Natural killer cell (primary cell): ENCODE measurements around the gene ESYT2. TPM values are rescaled to one million over a fixed set of nuclear protein-coding genes. Genes with fewer than 3 reads are reported as not detected.

Experiments
- ATAC-seq, 3 donors: fragments of 150-1000 bp in 2 of 3; fragments of 200-7000 bp in 1 of 3; cut with Tn5 transposase; 1 replicate in 1 of 3; 2 replicates in 2 of 3; pipeline ENCODE4 v1.10.0; 2021; ENCODE audit warnings: mild to moderate bottlenecking in 2 of 3, moderate library complexity in 2 of 3
- DNase-seq, 2 donors: peaks; one replicate each; pipeline versions ENCODE4 v3.0.0 to v3.0.0-alpha.2; 2013 to 2021; ENCODE audit warnings: mixed read lengths in 1 of 2
- H3K27ac ChIP-seq: one replicate; pipeline ENCODE4 v1.5.1; 2013; ENCODE audit warnings: mild to moderate bottlenecking, low read length
- H3K27me3 ChIP-seq: one replicate; pipeline ENCODE4 v1.6.1; 2013; ENCODE audit warnings: low read length; ENCODE audit not compliant: control insufficient read depth, insufficient read depth
- H3K36me3 ChIP-seq: one replicate; pipeline ENCODE4 v1.6.1; 2013; ENCODE audit warnings: low read length; ENCODE audit not compliant: control insufficient read depth, insufficient read depth
- H3K4me1 ChIP-seq: one replicate; pipeline ENCODE4 v1.6.1; 2013; ENCODE audit warnings: low read length; ENCODE audit not compliant: control insufficient read depth, insufficient read depth
- H3K4me3 ChIP-seq: one replicate; pipeline ENCODE4 v1.5.1; 2013; ENCODE audit warnings: low read length
- H3K9me3 ChIP-seq: one replicate; pipeline ENCODE4 v1.6.1; 2013; ENCODE audit warnings: low read length; ENCODE audit not compliant: control insufficient read depth, insufficient read depth
- H3K27ac Mint-ChIP-seq, 2 donors: one replicate each; pipeline ENCODE4 v1.8.0; 2022; ENCODE audit warnings: mild to moderate bottlenecking in 2 of 2, mixed read lengths in 2 of 2, moderate library complexity in 1 of 2
- H3K27me3 Mint-ChIP-seq, 2 donors: one replicate each; pipeline ENCODE4 v1.8.0; 2022; ENCODE audit warnings: low read depth in 2 of 2, mixed read lengths in 2 of 2
- H3K36me3 Mint-ChIP-seq: one replicate; pipeline ENCODE4 v1.8.0; 2022; ENCODE audit warnings: mixed read lengths
- H3K4me1 Mint-ChIP-seq, 2 donors: one replicate each; pipeline ENCODE4 v1.8.0; 2022; ENCODE audit warnings: mixed read lengths in 2 of 2
- H3K4me3 Mint-ChIP-seq: one replicate; pipeline ENCODE4 v1.8.0; 2022; ENCODE audit warnings: mild to moderate bottlenecking, moderate library complexity, mixed read lengths
- H3K9me3 Mint-ChIP-seq, 2 donors: one replicate each; pipeline ENCODE4 v1.8.0; 2022; ENCODE audit warnings: mixed read lengths in 2 of 2
- WGBS: methylation state at CpG from one replicate; pipeline ENCODE4 v1.1.7; 2013; ENCODE audit warnings: missing lambda C conversion rate; ENCODE audit not compliant: insufficient coverage; 5-methylcytosine and 5-hydroxymethylcytosine counted together
- intact Hi-C: fragments of 100-400 bp; cut with micrococcal nuclease; formaldehyde crosslinking; loops from one replicate; pipeline ENCODE4 v1.14.2; 2022
- total RNA-seq, 4 donors: library from RNA; stranded (reverse); fragments of 120-200 nt in 1 of 4; gene quantifications; one replicate each; pipeline versions ENCODE4 v1.2.3 to v1.2.4, GENCODE V29; 2013 to 2022
- TF ChIP-seq, protein P1 (sequence below): fragments of 200-600 bp; IDR thresholded peaks from one replicate; pipeline ENCODE4 v1.8.0; 2022; ENCODE audit warnings: antibody characterized with exemption

Gene ESYT2
- total RNA-seq, 3 donors from 2014 or later (not counting 1 experiment from before 2014, with no cell fraction given), result 137 to 163 (median 160) TPM

DNA sequence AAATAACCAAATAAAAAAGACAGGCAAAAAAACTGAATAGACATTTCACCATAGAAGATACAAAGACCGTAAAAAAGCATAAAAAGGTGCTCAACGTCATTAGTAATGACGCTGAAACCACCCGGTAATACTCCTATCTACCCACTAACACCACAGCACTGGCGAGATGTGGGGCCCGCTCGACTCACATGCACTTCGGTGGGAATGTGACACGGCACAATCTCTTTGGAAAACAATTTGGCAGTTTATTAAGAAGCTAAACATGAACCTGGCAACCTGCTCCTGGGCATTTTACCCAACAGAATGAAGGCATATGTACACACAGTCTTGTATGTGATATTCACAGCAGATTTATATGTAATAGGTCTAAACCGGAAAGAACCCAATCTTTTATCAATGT lies 81.9 kb downstream of the ESYT2 start:
- Histone ChIP-seq H3K4me3 (no peak overlapping the region), H3K4me1 (no peaks in the 10 kb centered on the region), H3K27ac (no peak overlapping the region), H3K27me3 (no peaks in the 10 kb centered on the region), H3K9me3 (no peaks in the 10 kb centered on the region), H3K36me3 (peaks cover 69% of the 10 kb centered on the region)
- WGBS, result 97% methylated on average over 9 of the region's 10 CpGs
- Mint-ChIP-seq H3K36me3 (peaks cover 18% of the 10 kb centered on the region), H3K27me3 (no peaks in the 10 kb centered on the region), H3K9me3 (no peaks in the 10 kb centered on the region), H3K4me3 (no peak overlapping the region), H3K4me1 (peaks cover 5 to 6% of the 10 kb centered on the region in 2 donors), H3K27ac (no peak overlapping the region)
- ATAC-seq (no peak), DNase-seq (no peak)
- TF ChIP-seq, protein P1, sequence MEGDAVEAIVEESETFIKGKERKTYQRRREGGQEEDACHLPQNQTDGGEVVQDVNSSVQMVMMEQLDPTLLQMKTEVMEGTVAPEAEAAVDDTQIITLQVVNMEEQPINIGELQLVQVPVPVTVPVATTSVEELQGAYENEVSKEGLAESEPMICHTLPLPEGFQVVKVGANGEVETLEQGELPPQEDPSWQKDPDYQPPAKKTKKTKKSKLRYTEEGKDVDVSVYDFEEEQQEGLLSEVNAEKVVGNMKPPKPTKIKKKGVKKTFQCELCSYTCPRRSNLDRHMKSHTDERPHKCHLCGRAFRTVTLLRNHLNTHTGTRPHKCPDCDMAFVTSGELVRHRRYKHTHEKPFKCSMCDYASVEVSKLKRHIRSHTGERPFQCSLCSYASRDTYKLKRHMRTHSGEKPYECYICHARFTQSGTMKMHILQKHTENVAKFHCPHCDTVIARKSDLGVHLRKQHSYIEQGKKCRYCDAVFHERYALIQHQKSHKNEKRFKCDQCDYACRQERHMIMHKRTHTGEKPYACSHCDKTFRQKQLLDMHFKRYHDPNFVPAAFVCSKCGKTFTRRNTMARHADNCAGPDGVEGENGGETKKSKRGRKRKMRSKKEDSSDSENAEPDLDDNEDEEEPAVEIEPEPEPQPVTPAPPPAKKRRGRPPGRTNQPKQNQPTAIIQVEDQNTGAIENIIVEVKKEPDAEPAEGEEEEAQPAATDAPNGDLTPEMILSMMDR, result no peak
- intact Hi-C loops, result no loop called here

DNA sequence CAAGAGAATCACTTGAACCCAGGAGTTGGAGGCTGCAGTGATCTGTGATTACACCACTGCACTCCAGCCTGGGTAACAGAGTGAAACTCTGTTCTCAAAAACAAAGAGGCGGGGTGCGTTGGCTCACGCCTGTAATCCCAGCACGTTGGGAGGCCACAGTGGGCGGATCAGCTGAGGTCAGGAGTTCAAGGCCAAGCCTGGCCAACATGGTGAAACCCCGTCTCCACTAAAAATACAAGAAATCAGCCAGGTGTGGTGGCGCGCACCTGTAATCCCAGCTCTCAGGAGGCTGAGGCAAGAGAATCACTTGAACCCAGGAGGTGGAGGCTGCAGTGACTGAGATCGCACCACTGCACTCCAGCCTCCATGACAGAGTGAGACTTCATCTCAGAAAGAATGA lies 82.4 kb downstream of the ESYT2 start:
- peaks cover 74% of the 10 kb centered on the region for H3K36me3 ChIP-seq
- Mint-ChIP-seq H3K36me3 (peaks cover 18% of the 10 kb centered on the region), H3K4me3 (no peak overlapping the region), H3K27me3 (no peaks in the 10 kb centered on the region), H3K27ac (no peak overlapping the region), H3K9me3 (no peaks in the 10 kb centered on the region), H3K4me1 (peaks cover 5 to 6% of the 10 kb centered on the region in 2 donors)
- H3K27me3 ChIP-seq, result no peaks in the 10 kb centered on the region
- TF ChIP-seq, protein P1, result no peak
- no peaks in the 10 kb centered on the region for H3K9me3 ChIP-seq
- no peaks in the 10 kb centered on the region for H3K4me1 ChIP-seq
- ATAC-seq (no peak), DNase-seq (no peak)
- no peak overlapping the region for H3K27ac ChIP-seq
- intact Hi-C loops, result no loop called here
- H3K4me3 ChIP-seq, result no peak overlapping the region
- 95% methylated on average over 9 of the region's 9 CpGs for WGBS

DNA sequence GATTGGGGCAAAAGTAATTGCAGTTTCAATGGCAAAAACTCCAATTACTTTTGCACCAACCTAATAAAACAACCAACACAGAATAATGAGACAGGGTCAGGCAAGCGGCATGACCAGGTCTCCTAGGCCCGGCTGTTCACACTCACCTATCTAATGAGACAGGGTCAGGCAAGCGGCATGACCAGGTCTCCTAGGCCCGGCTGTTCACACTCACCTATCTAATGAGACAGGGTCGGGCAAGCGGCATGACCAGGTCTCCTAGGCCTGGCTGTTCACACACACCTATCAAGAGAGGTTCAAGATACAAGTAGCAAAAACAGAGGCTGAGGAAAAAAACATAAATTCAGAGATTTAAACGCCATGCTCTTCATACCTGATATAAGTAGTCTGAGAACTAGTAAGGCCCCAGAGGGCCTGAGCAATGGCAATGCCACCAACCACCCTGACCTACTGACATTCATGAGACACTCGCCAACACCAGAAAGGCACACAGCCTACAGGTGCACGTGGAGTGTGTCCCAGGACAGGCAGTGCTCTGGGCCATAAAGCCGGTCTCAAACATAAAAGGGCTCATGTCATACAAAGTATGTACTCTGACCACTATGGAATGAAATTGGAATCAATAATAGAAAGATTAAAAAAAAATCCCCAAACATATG lies 84.1 kb downstream of the ESYT2 start:
- no peaks in the 10 kb centered on the region for H3K9me3 ChIP-seq
- intact Hi-C loops, result no loop called here

More for the DNA sequence above, 84.1 kb downstream of the ESYT2 start:
- ATAC-seq, result no peak
- H3K27me3 Mint-ChIP-seq, result no peaks in the 10 kb centered on the region
- Histone ChIP-seq H3K27ac (no peak overlapping the region), H3K36me3 (peaks cover 85% of the 10 kb centered on the region), H3K4me3 (no peak overlapping the region), H3K27me3 (no peaks in the 10 kb centered on the region), H3K4me1 (peaks cover 5% of the 10 kb centered on the region)
- H3K36me3 Mint-ChIP-seq, result peaks cover 28% of the 10 kb centered on the region
- no peak for DNase-seq
- peak overlapping the region in 1 of 2 donors; percentile 62 for H3K27ac Mint-ChIP-seq
- H3K4me3 Mint-ChIP-seq, result no peak overlapping the region
- peaks cover 10 to 15% of the 10 kb centered on the region in 2 donors for H3K4me1 Mint-ChIP-seq
- TF ChIP-seq, protein P1, result no peak
- no peaks in the 10 kb centered on the region for H3K9me3 Mint-ChIP-seq
- 81% methylated on average over 7 of the region's 10 CpGs for WGBS
